ENCODE results near the gene FDX2.
"Not testable (repeated sequence)": the region's sequence is repeated elsewhere in the genome, so short reads cannot be mapped to it uniquely, and the experiment has no call there.

Gene FDX2

GRCh38 chr19:10315335-10316214 is at the start of gene FDX2:
Gene FDX2, minus strand, starts transcription at chr19:10316015. Its CDS starts 19 bp downstream, at chr19:10315996.
- DNase-seq (ENCODE audit: low spot score): peak; percentile 96

- DNase-seq (ENCODE audit: low spot score): no peak
These were observed 49.7 kb upstream of the FDX2 start for GRCh38 chr19:10365518-10365917.

- DNase-seq (ENCODE audit: low spot score): no peak
These were observed 48.8 kb upstream of the FDX2 start for GRCh38 chr19:10364644-10365043.

GRCh38 chr19:10363789-10364281 is 48.0 kb upstream of the FDX2 start:
- no peak for DNase-seq (ENCODE audit: low spot score)

- no peak for DNase-seq (ENCODE audit: low spot score)
These were observed 46.4 kb upstream of the FDX2 start for GRCh38 chr19:10362259-10362658.

GRCh38 chr19:10361569-10362011 is 45.8 kb upstream of the FDX2 start:
- DNase-seq (ENCODE audit: low spot score): no peak

GRCh38 chr19:10356431-10356830 is 40.6 kb upstream of the FDX2 start:
- no peak for DNase-seq (ENCODE audit: low spot score)

GRCh38 chr19:10353793-10354391 is 38.1 kb upstream of the FDX2 start:
- peak; percentile 49 for DNase-seq (ENCODE audit: low spot score)

GRCh38 chr19:10352764-10353671 is 37.2 kb upstream of the FDX2 start:
- no peak for DNase-seq (ENCODE audit: low spot score)

GRCh38 chr19:10346509-10346908 is 30.7 kb upstream of the FDX2 start:
- DNase-seq (ENCODE audit: low spot score): no peak

- DNase-seq (ENCODE audit: low spot score): no peak
These were observed 29.0 kb upstream of the FDX2 start for GRCh38 chr19:10344780-10345179.

- no peak for DNase-seq (ENCODE audit: low spot score)
These were observed 27.7 kb upstream of the FDX2 start for GRCh38 chr19:10343495-10343894.

GRCh38 chr19:10339977-10340376 is 24.2 kb upstream of the FDX2 start:
- DNase-seq (ENCODE audit: low spot score): no peak

GRCh38 chr19:10339380-10339960 is 23.7 kb upstream of the FDX2 start, which contains the start of gene ICAM3:
Gene ICAM3, minus strand, starts transcription at chr19:10339624. Its CDS starts 10 bp downstream, at chr19:10339614.
- no peak for DNase-seq (ENCODE audit: low spot score)

- DNase-seq (ENCODE audit: low spot score): no peak
These were observed 23.1 kb upstream of the FDX2 start for GRCh38 chr19:10338940-10339339.

GRCh38 chr19:10336725-10337124 is 20.9 kb upstream of the FDX2 start:
- not testable (repeated sequence) for DNase-seq (ENCODE audit: low spot score)

- no peak for DNase-seq (ENCODE audit: low spot score)
These were observed 19.7 kb upstream of the FDX2 start for GRCh38 chr19:10335352-10335985.

- peak; percentile 96 for DNase-seq (ENCODE audit: low spot score)
These were observed 19.0 kb upstream of the FDX2 start for GRCh38 chr19:10334588-10335351.

GRCh38 chr19:10333758-10334587 is 18.2 kb upstream of the FDX2 start:
- DNase-seq (ENCODE audit: low spot score): no peak
